WTC11 (cell line): ENCODE results near the gene GYPA. TPM values are rescaled to one million over a fixed set of nuclear protein-coding genes. Genes with fewer than 3 reads are reported as not detected.
A peak's percentile ranks its signal among the peaks of the same experiment; 100 is the strongest.
"Not testable (repeated sequence)": the region's sequence is repeated elsewhere in the genome, so short reads cannot be mapped to it uniquely, and the experiment has no call there.

Experiments used
- ATAC-seq: fragments of 200-7000 bp; cut with Tn5 transposase; 2 replicates; pipeline ENCODE4 v1.10.0; 2021; ENCODE audit warnings: mild to moderate bottlenecking, moderate library complexity
- CTCF ChIA-PET: fragments of 300-600 bp; sonication (Branson Sonifier 250); formaldehyde crosslinking; loops from one replicate; lab custom pipeline; 2021; ENCODE audit warnings: antibody characterized with exemption; lab: Charles Lee
- POLR2A ChIA-PET: fragments of 350-600 bp; sonication (Branson Sonifier 250); formaldehyde crosslinking; loops from one replicate; lab custom pipeline; 2021; ENCODE audit warnings: antibody characterized with exemption; lab: Charles Lee
- DNase-seq: peaks from one replicate; pipeline ENCODE4 v3.0.0; 2021; ENCODE audit warnings: low spot score
- H3K27ac Mint-ChIP-seq: 2 replicates; pipeline ENCODE4 v1.8.0; 2021; ENCODE audit warnings: mixed read lengths
- H3K27me3 Mint-ChIP-seq: 2 replicates; pipeline ENCODE4 v1.8.0; 2021; ENCODE audit warnings: low read depth, mild to moderate bottlenecking, moderate library complexity, mixed read lengths
- H3K36me3 Mint-ChIP-seq: 2 replicates; pipeline ENCODE4 v1.8.0; 2021; ENCODE audit warnings: mixed read lengths
- H3K4me1 Mint-ChIP-seq: 2 replicates; pipeline ENCODE4 v1.8.0; 2022; ENCODE audit warnings: mixed read lengths
- H3K4me3 Mint-ChIP-seq: 2 replicates; pipeline ENCODE4 v1.8.0; 2021; ENCODE audit warnings: mild to moderate bottlenecking, moderate library complexity, mixed read lengths
- H3K9me3 Mint-ChIP-seq: 2 replicates; pipeline ENCODE4 v1.8.0; 2021; ENCODE audit warnings: mixed read lengths
- AFF4 ChIP-seq: sonication (generic); formaldehyde crosslinking; IDR thresholded peaks from 2 replicates; pipeline ENCODE4 v1.8.1; 2023; ENCODE audit warnings: mild to moderate bottlenecking, missing genetic modification reagents, borderline replicate concordance
- CREM ChIP-seq: sonication (generic); formaldehyde crosslinking; IDR thresholded peaks from 2 replicates; pipeline ENCODE4 v1.8.1; 2022; ENCODE audit warnings: mild to moderate bottlenecking, missing genetic modification reagents, moderate library complexity
- ETV6 ChIP-seq: sonication (generic); formaldehyde crosslinking; IDR thresholded peaks from 2 replicates; pipeline ENCODE4 v1.8.1; 2022; ENCODE audit warnings: mild to moderate bottlenecking, missing genetic modification reagents
- NFYB ChIP-seq: sonication (generic); formaldehyde crosslinking; conservative IDR thresholded peaks from 2 replicates; pipeline ENCODE4 v1.8.0; 2022; ENCODE audit warnings: low read depth, missing genetic modification reagents
- OVOL2 ChIP-seq: fragments of 250-450 bp; sonication (Bioruptor Pico); IDR thresholded peaks from 2 replicates; pipeline ENCODE4 v1.9.0; 2021; ENCODE audit warnings: mild to moderate bottlenecking, borderline replicate concordance
- TEAD4 ChIP-seq: sonication (generic); formaldehyde crosslinking; IDR thresholded peaks from 2 replicates; pipeline ENCODE4 v1.8.0; 2022; ENCODE audit warnings: mild to moderate bottlenecking, missing genetic modification reagents
- ZNF263 ChIP-seq: sonication (generic); formaldehyde crosslinking; IDR thresholded peaks from 2 replicates; pipeline ENCODE4 v1.8.1; 2022; ENCODE audit warnings: low read depth, mild to moderate bottlenecking, moderate library complexity, missing genetic modification reagents
- ZNF512 ChIP-seq: sonication (generic); formaldehyde crosslinking; IDR thresholded peaks from 2 replicates; pipeline ENCODE4 v1.8.1; 2022; ENCODE audit warnings: missing genetic modification reagents, borderline replicate concordance
- total RNA-seq: library from RNA; stranded (reverse); gene quantifications from 3 replicates; pipeline ENCODE4 v1.2.3, GENCODE V29; 2021
- TF ChIP-seq, protein P1 (sequence below): sonication (generic); formaldehyde crosslinking; IDR thresholded peaks from 2 replicates; pipeline ENCODE4 v1.8.1; 2022; ENCODE audit warnings: mild to moderate bottlenecking, moderate library complexity, missing genetic modification reagents
- TF ChIP-seq, protein P2 (sequence below): sonication (generic); formaldehyde crosslinking; IDR thresholded peaks from 2 replicates; pipeline ENCODE4 v1.8.0; 2022; ENCODE audit warnings: mild to moderate bottlenecking, missing genetic modification reagents
- TF ChIP-seq, protein P3 (sequence below): fragments of 200-600 bp; IDR thresholded peaks from 2 replicates; pipeline ENCODE4 v1.8.0; 2022; ENCODE audit warnings: antibody characterized with exemption

GYPA gene
- total RNA-seq, 1 experiment from 2014 or later: 0.09 TPM

DNA sequence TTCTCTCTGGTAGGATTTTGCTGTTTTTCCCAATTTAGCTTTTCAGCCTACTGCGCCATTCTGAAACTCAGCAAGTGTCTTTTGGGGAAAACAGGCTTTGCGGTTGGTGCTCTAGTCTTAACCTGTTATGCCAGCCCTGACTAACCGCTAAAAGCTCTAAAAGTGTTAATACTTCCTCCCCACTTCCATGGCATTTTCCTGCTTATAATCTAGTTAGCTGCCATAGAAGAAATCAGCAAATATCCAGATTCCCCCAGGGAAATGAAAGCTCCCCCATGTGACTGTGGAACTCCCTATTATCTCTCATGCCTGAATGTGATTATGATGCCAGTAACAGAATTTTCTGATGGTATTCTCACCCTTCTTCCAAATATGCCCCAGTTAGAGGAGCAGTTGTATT is 28.7 kb upstream of the GYPA start:
- ChIA-PET POLR2A (no interaction called here), CTCF (no interaction called here)
- Mint-ChIP-seq H3K9me3 (no peaks in the 10 kb centered on the region), H3K4me1 (no peaks in the 10 kb centered on the region), H3K4me3 (no peak overlapping the region), H3K27me3 (no peaks in the 10 kb centered on the region), H3K36me3 (no peaks in the 10 kb centered on the region), H3K27ac (no peak overlapping the region)
- DNase-seq (no peak), ATAC-seq (no peak)
- TF ChIP-seq, protein P1, sequence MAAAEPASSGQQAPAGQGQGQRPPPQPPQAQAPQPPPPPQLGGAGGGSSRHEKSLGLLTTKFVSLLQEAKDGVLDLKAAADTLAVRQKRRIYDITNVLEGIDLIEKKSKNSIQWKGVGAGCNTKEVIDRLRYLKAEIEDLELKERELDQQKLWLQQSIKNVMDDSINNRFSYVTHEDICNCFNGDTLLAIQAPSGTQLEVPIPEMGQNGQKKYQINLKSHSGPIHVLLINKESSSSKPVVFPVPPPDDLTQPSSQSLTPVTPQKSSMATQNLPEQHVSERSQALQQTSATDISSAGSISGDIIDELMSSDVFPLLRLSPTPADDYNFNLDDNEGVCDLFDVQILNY: no peak
- TF ChIP-seq AFF4 (no peak), ETV6 (CRISPR knock-in tag) (no peak), TEAD4 (no peak)
- TF ChIP-seq, protein P2, sequence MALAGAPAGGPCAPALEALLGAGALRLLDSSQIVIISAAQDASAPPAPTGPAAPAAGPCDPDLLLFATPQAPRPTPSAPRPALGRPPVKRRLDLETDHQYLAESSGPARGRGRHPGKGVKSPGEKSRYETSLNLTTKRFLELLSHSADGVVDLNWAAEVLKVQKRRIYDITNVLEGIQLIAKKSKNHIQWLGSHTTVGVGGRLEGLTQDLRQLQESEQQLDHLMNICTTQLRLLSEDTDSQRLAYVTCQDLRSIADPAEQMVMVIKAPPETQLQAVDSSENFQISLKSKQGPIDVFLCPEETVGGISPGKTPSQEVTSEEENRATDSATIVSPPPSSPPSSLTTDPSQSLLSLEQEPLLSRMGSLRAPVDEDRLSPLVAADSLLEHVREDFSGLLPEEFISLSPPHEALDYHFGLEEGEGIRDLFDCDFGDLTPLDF (CRISPR knock-in tag): no peak

GRCh38 chr4:144154044-144154443 is 13.5 kb upstream of the GYPA start:
- Mint-ChIP-seq H3K9me3 (peaks cover 51% of the 10 kb centered on the region), H3K4me1 (no peaks in the 10 kb centered on the region), H3K27ac (no peak overlapping the region), H3K36me3 (peaks cover 42% of the 10 kb centered on the region), H3K4me3 (no peak overlapping the region), H3K27me3 (peaks cover 6% of the 10 kb centered on the region)
- ChIA-PET POLR2A (no interaction called here), CTCF (no interaction called here)
- ATAC-seq: no peak
- no peak for DNase-seq
- TF ChIP-seq OVOL2 (CRISPR knock-in tag) (no peak), NFYB (CRISPR knock-in tag) (no peak), ZNF512 (no peak), ZNF263 (CRISPR knock-in tag) (no peak), CREM (no peak)

DNA sequence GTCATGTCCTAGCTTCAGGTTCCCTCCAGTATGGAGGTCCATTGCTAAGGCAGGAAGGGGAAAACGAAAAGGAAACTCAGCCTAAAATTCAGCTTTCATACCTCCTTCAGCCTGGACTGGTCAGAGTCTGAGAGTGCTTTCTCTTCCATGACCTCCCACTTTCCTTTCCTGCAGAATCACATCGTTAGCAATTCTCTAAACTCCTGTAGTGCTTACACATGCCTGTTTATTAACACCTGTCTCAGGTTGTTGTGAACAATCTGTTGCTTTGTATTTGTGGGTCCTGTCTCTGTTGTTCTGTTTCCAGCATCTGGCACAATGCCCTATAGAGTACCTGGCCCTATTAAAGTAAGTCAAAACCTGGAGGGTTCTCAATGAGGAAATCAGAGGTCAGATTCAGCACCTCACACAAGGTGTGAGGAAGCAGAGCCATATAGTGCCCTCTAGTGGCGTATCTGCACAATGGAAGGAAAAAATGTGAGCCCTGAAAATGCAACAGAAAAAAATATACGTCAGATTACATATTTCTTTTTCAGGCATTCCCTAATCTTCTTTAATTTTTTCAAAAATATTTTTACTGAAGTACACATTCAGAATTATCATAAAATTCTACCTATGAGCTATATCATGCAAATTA is 2.3 kb upstream of the GYPA start:
- H3K9me3 Mint-ChIP-seq, H3K27ac Mint-ChIP-seq, POLR2A ChIA-PET, H3K4me1 Mint-ChIP-seq, H3K36me3 Mint-ChIP-seq, H3K4me3 Mint-ChIP-seq, H3K27me3 Mint-ChIP-seq, CTCF ChIA-PET, DNase-seq: not testable (repeated sequence)
- ATAC-seq: peak; percentile 89
- TF ChIP-seq, protein P3, sequence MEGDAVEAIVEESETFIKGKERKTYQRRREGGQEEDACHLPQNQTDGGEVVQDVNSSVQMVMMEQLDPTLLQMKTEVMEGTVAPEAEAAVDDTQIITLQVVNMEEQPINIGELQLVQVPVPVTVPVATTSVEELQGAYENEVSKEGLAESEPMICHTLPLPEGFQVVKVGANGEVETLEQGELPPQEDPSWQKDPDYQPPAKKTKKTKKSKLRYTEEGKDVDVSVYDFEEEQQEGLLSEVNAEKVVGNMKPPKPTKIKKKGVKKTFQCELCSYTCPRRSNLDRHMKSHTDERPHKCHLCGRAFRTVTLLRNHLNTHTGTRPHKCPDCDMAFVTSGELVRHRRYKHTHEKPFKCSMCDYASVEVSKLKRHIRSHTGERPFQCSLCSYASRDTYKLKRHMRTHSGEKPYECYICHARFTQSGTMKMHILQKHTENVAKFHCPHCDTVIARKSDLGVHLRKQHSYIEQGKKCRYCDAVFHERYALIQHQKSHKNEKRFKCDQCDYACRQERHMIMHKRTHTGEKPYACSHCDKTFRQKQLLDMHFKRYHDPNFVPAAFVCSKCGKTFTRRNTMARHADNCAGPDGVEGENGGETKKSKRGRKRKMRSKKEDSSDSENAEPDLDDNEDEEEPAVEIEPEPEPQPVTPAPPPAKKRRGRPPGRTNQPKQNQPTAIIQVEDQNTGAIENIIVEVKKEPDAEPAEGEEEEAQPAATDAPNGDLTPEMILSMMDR: peak; percentile 43
